PC-3 (cell line): ENCODE measurements around the gene SRSF1.

Experiments
- CTCF ChIP-seq: fragments of 300-600 bp; sonication (generic); conservative IDR thresholded peaks from 2 replicates; pipeline ENCODE4 v1.5.1; 2017; ENCODE audit warnings: antibody characterized with exemption, low read depth, mild to moderate bottlenecking, low read length
- EZH2 ChIP-seq: fragments of 300-600 bp; sonication (generic); IDR thresholded peaks from one replicate; pipeline ENCODE4 v1.6.1; 2017; ENCODE audit warnings: antibody characterized with exemption, mild to moderate bottlenecking, low read length; ENCODE audit not compliant: unreplicated experiment
- EZH2phosphoT487 ChIP-seq: fragments of 300-600 bp; sonication (generic); IDR thresholded peaks from 2 replicates; pipeline ENCODE4 v1.6.1; 2018; ENCODE audit warnings: mild to moderate bottlenecking, antibody characterized with exemption, low read length, borderline replicate concordance

DNA sequence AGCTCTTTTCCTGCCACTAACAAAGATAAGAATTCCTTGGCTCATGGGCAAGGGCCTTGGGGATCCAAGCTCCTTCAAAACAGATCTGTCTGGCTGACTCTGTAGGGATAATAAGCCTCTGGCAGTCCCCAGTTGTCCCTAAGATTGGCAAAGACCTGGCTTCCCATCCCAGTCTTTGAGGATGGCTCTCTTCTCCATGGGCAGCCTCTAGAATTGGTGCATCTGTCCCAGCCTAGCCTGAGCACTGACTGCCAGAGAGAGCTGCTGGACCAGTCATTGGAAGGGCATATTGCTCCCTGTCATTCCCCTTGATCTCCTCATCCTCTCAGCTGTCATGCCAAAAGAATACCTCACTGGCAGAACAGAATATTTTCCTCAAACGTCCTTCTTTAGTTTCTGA is 38.6 kb downstream of the SRSF1 start:
- TF ChIP-seq CTCF (no peak), EZH2phosphoT487 (no peak), EZH2 (no peak)
